ENCODE results near the gene OR51L1. TPM values are rescaled to one million over a fixed set of nuclear protein-coding genes. Genes with fewer than 3 reads are reported as not detected.

Gene OR51L1
- total RNA-seq, 1 donor from 2014 or later = not detected

DNA sequence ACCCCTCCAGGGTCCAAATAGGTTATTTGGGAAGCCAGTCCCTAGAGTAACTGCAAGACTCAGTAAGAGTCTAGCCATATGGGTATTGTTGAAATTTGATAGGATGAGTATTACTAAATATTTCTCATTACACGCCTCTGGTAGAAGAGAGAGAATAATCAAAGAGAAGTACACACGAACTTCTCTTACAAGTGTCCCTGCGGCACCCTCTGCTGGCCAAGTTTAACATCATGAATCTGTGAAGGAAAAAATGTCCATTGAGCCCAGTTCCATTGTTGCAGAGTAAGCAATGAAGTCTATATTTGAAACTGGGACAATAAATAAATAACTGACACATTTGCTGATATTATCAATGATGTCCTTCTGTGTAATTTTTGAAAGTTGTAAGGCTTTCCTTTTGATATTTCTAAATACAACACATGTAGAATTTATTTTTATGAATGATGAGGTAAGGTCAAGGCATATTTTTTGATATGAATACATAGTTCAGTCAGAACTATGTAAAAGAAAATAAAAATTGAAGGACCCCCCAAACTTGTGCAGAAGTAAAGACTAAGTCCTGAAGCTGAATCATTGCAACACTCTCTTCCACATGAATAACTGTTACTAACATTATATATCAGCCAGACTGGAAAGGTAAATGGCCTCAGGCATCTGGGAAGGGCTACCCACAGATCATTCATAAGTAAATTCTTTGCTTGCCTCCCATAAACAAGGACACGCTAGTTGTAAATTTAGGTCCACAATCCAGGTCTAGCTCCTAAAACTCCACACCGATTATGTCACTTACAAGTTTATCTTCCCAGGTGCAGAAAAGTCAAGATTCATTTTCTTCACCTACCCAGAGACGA is 10.0 kb downstream of the OR51L1 start:
- no peak for TF ChIP-seq POLR2A (IDR thresholded peaks at IDR 0.05)
- TF ChIP-seq, protein P1, sequence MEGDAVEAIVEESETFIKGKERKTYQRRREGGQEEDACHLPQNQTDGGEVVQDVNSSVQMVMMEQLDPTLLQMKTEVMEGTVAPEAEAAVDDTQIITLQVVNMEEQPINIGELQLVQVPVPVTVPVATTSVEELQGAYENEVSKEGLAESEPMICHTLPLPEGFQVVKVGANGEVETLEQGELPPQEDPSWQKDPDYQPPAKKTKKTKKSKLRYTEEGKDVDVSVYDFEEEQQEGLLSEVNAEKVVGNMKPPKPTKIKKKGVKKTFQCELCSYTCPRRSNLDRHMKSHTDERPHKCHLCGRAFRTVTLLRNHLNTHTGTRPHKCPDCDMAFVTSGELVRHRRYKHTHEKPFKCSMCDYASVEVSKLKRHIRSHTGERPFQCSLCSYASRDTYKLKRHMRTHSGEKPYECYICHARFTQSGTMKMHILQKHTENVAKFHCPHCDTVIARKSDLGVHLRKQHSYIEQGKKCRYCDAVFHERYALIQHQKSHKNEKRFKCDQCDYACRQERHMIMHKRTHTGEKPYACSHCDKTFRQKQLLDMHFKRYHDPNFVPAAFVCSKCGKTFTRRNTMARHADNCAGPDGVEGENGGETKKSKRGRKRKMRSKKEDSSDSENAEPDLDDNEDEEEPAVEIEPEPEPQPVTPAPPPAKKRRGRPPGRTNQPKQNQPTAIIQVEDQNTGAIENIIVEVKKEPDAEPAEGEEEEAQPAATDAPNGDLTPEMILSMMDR (IDR thresholded peaks at IDR 0.05) = no peak
- no peak for TF ChIP-seq POLR2AphosphoS5 (IDR thresholded peaks at IDR 0.05; ENCODE audit: insufficient read depth in 1 of 2, low read depth in 1 of 2)
- Histone ChIP-seq H3K27me3 (no peaks in the 10 kb centered on the region), H3K4me1 (no peaks in the 10 kb centered on the region), H3K27ac (no peak overlapping the region), H3K9me3 (no peaks in the 10 kb centered on the region), H3K4me3 (no peak overlapping the region), H3K36me3 (no peaks in the 10 kb centered on the region)
- intact Hi-C loops (cut with DNase I) = no loop called here
- DNase-seq (ENCODE audit: extremely low spot score in 2 of 2) = no peak

DNA sequence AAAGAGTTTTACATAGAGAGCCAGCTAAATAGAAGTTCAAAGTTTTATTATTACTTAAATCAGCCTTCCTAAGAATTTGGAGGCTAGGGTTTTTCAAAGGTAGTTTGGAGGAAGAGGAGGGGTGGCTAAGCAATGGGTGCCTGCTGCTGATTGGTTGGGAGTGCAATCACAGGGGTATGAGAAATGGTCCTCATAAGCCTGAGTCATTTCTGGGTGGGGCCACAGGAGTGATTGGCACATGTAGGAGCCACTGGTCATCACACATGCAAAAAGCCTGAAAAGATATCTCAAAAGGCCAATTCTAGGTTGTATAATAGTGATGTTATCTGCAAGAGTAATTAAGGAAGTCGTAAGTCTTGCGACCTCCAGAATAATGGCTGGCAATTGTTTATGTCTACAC is 12.9 kb downstream of the OR51L1 start:
- TF ChIP-seq POLR2AphosphoS5 (IDR thresholded peaks at IDR 0.05; ENCODE audit: insufficient read depth in 1 of 2, low read depth in 1 of 2) (no peak), POLR2A (IDR thresholded peaks at IDR 0.05) (no peak)
- TF ChIP-seq, protein P1 (IDR thresholded peaks at IDR 0.05) = no peak
- no peaks in the 10 kb centered on the region for H3K9me3 ChIP-seq
- intact Hi-C loops (cut with DNase I) = no loop called here

DNA sequence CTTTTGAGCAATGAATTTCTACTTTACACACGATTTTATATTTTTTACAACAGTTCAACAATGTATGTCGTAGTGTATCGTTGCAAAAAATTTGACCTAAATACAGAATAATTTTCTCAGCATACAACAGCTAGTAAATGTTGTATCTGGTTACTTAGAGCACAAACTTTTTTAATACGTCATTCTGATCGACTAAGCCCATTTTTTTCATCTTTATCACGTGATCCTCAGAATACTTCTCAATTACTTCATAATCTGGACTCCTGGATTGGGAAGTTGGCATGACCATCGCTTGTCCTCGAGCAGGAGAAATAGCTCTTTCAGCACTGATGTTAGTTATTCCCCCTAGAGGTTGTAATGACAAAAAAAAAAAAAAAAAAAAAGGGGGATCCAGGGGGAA is 16.6 kb downstream of the OR51L1 start:
- DNase-seq (ENCODE audit: extremely low spot score in 2 of 2) = no peak
- no peaks in the 10 kb centered on the region for H3K36me3 ChIP-seq
- H3K9me3 ChIP-seq = no peaks in the 10 kb centered on the region
- H3K4me1 ChIP-seq = no peaks in the 10 kb centered on the region
- no peak overlapping the region for H3K4me3 ChIP-seq
- H3K27me3 ChIP-seq = no peaks in the 10 kb centered on the region
- H3K27ac ChIP-seq = no peak overlapping the region
- TF ChIP-seq POLR2AphosphoS5 (IDR thresholded peaks at IDR 0.05; ENCODE audit: insufficient read depth in 1 of 2, low read depth in 1 of 2) (no peak), POLR2A (IDR thresholded peaks at IDR 0.05) (no peak)
- TF ChIP-seq, protein P1 (IDR thresholded peaks at IDR 0.05) = no peak
- intact Hi-C loops (cut with DNase I) = no loop called here

More for the DNA sequence above, 12.9 kb downstream of the OR51L1 start:
- DNase-seq (ENCODE audit: extremely low spot score in 2 of 2) = no peak
- H3K36me3 ChIP-seq = no peaks in the 10 kb centered on the region
- H3K4me1 ChIP-seq = no peaks in the 10 kb centered on the region
- H3K27me3 ChIP-seq = no peaks in the 10 kb centered on the region
- no peak overlapping the region for H3K27ac ChIP-seq
- no peak overlapping the region for H3K4me3 ChIP-seq

DNA sequence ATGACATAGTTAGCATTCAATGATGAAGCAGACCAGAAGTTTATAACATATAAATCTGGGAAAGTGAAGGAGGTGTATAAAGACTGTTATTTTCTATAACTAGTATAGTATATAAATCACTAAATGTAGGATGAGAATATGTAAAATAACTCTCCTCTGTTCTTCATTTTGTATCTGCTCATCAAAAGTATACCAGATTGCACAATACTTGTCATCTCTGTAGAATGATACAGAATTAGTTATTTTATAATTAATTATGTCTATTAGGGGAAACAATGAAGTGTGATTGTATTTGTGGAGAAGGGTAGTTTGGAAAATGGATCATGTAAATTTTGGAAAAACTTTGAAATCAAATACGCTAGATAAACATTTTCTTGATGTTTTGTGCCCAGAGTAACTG is 18.4 kb downstream of the OR51L1 start:
- Histone ChIP-seq H3K36me3 (no peaks in the 10 kb centered on the region), H3K9me3 (no peaks in the 10 kb centered on the region), H3K4me3 (no peak overlapping the region), H3K27me3 (no peaks in the 10 kb centered on the region), H3K27ac (no peak overlapping the region), H3K4me1 (no peaks in the 10 kb centered on the region)
- TF ChIP-seq POLR2A (IDR thresholded peaks at IDR 0.05) (no peak), POLR2AphosphoS5 (IDR thresholded peaks at IDR 0.05; ENCODE audit: insufficient read depth in 1 of 2, low read depth in 1 of 2) (no peak)
- TF ChIP-seq, protein P1 (IDR thresholded peaks at IDR 0.05) = no peak
- intact Hi-C loops (cut with DNase I) = no loop called here
- no peak for DNase-seq (ENCODE audit: extremely low spot score in 2 of 2)

DNA sequence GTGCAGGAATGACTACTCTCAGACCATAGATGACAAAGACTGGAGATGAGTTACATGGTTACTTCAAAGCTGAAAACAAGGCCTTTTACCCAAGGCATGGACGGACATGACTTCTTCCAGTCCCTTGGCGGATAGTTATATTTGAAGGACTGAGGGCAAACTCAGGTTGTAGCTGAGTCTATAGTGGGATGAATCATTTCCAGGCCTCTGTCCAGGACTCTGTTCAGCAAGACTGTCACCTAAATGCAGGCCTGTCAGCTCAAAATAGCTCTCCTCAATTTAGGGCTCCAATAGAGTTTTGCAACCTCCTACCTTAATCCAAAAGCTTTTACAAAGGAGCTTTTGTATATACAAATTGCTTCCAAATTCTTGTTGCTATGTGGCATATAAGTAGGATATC is 27.3 kb downstream of the OR51L1 start:
- Histone ChIP-seq H3K27ac (no peak overlapping the region), H3K4me1 (no peaks in the 10 kb centered on the region), H3K27me3 (no peaks in the 10 kb centered on the region), H3K9me3 (no peaks in the 10 kb centered on the region), H3K4me3 (no peak overlapping the region), H3K36me3 (no peaks in the 10 kb centered on the region)
- intact Hi-C loops (cut with DNase I) = no loop called here
- no peak for TF ChIP-seq POLR2AphosphoS5 (IDR thresholded peaks at IDR 0.05; ENCODE audit: insufficient read depth in 1 of 2, low read depth in 1 of 2)
- TF ChIP-seq, protein P1 (IDR thresholded peaks at IDR 0.05) = no peak
- no peak for TF ChIP-seq POLR2A (IDR thresholded peaks at IDR 0.05)
- DNase-seq (ENCODE audit: extremely low spot score in 2 of 2) = no peak

Data from vagina (tissue), 2 donors.